ENCODE measurements around the gene TMEM128.

- no peak for TF ChIP-seq CTCF (IDR thresholded peaks at IDR 0.05; ENCODE audit: poor library complexity)
- TF ChIP-seq EZH2 (IDR thresholded peaks at IDR 0.05; ENCODE audit: borderline replicate concordance), result no peak
- no peak for TF ChIP-seq EZH2phosphoT487 (IDR thresholded peaks at IDR 0.05; ENCODE audit: low read depth, severe bottlenecking, unreplicated experiment)
Observed at GRCh38 chr4:4268776-4269175, 20.8 kb upstream of the TMEM128 start.
